Adipocyte (in vitro differentiated cells): Measurements from ENCODE around the gene SPACA5B.
"Not testable (repeated sequence)": the region's sequence is repeated elsewhere in the genome, so short reads cannot be mapped to it uniquely, and the experiment has no call there.

ENCODE experiments used
- DNase-seq: peaks from one replicate; pipeline ENCODE4 v3.0.0-alpha.2; 2015; ENCODE audit warnings: low read depth
- H3K27me3 ChIP-seq: replicated peaks from 2 replicates; pipeline ENCODE4 v1.7.0; 2013; ENCODE audit warnings: mild to moderate bottlenecking, low read length, moderate library complexity; ENCODE audit not compliant: control insufficient read depth, insufficient read depth
- H3K36me3 ChIP-seq: 2 replicates; pipeline ENCODE4 v1.7.0; 2013; ENCODE audit warnings: low read length, mild to moderate bottlenecking, moderate library complexity; ENCODE audit not compliant: control insufficient read depth, insufficient read depth, severe bottlenecking
- H3K4me1 ChIP-seq: 2 replicates; pipeline ENCODE4 v1.7.0; 2013; ENCODE audit warnings: mild to moderate bottlenecking, low read length, moderate library complexity; ENCODE audit not compliant: control insufficient read depth, insufficient read depth
- H3K4me3 ChIP-seq: 2 replicates; pipeline ENCODE4 v1.7.0; 2013; ENCODE audit warnings: mild to moderate bottlenecking, low read length, moderate library complexity
- H3K9ac ChIP-seq: 2 replicates; pipeline ENCODE4 v1.7.0; 2013; ENCODE audit warnings: mild to moderate bottlenecking, low read length, moderate library complexity
- H3K9me3 ChIP-seq: 2 replicates; pipeline ENCODE4 v1.7.0; 2013; ENCODE audit warnings: mild to moderate bottlenecking, low read length, moderate library complexity; ENCODE audit not compliant: control insufficient read depth

The SPACA5B gene

GRCh38 chrX:48141810-48142508 is 11.5 kb downstream of the SPACA5B start:
- not testable (repeated sequence) for H3K36me3 ChIP-seq, H3K27me3 ChIP-seq

GRCh38 chrX:48142697-48143096 is 12.3 kb downstream of the SPACA5B start:
- H3K27me3 ChIP-seq, H3K4me3 ChIP-seq, H3K9me3 ChIP-seq, DNase-seq, H3K4me1 ChIP-seq, H3K36me3 ChIP-seq, H3K9ac ChIP-seq: not testable (repeated sequence)

More at GRCh38 chrX:48141810-48142508, 11.5 kb downstream of the SPACA5B start:
- not testable (repeated sequence) for H3K9ac ChIP-seq, H3K9me3 ChIP-seq, H3K4me1 ChIP-seq, H3K4me3 ChIP-seq, DNase-seq

GRCh38 chrX:48153769-48154168 is 23.3 kb downstream of the SPACA5B start:
- no peaks in the 10 kb centered on the region for H3K36me3 ChIP-seq
- peaks cover 7% of the 10 kb centered on the region for H3K27me3 ChIP-seq
- no peaks in the 10 kb centered on the region for H3K9me3 ChIP-seq
- no peak for DNase-seq
- no peaks in the 10 kb centered on the region for H3K4me1 ChIP-seq
- no peak overlapping the region for H3K4me3 ChIP-seq
- H3K9ac ChIP-seq, result no peak overlapping the region

GRCh38 chrX:48154796-48155195 is 24.4 kb downstream of the SPACA5B start:
- H3K36me3 ChIP-seq, result no peaks in the 10 kb centered on the region
- H3K4me3 ChIP-seq, result no peak overlapping the region
- no peaks in the 10 kb centered on the region for H3K9me3 ChIP-seq
- DNase-seq, result no peak
- no peaks in the 10 kb centered on the region for H3K4me1 ChIP-seq
- no peak overlapping the region for H3K9ac ChIP-seq
- H3K27me3 ChIP-seq, result peaks cover 4% of the 10 kb centered on the region

GRCh38 chrX:48156014-48156413 is 25.6 kb downstream of the SPACA5B start:
- Histone ChIP-seq H3K9ac (no peak overlapping the region), H3K27me3 (peaks cover 6% of the 10 kb centered on the region), H3K36me3 (no peaks in the 10 kb centered on the region), H3K4me3 (no peak overlapping the region), H3K4me1 (no peaks in the 10 kb centered on the region), H3K9me3 (no peaks in the 10 kb centered on the region)
- no peak for DNase-seq

GRCh38 chrX:48165241-48165640 is 34.8 kb downstream of the SPACA5B start:
- H3K27me3 ChIP-seq, result peaks cover 12% of the 10 kb centered on the region
- H3K9me3 ChIP-seq, result no peaks in the 10 kb centered on the region
- no peak overlapping the region for H3K9ac ChIP-seq
- DNase-seq, result no peak
- H3K4me1 ChIP-seq, result no peaks in the 10 kb centered on the region
- H3K4me3 ChIP-seq, result no peak overlapping the region
- no peaks in the 10 kb centered on the region for H3K36me3 ChIP-seq

- not testable (repeated sequence) for H3K9ac ChIP-seq, H3K36me3 ChIP-seq, H3K27me3 ChIP-seq, DNase-seq, H3K4me1 ChIP-seq, H3K9me3 ChIP-seq, H3K4me3 ChIP-seq
Observed at GRCh38 chrX:48166322-48166721, 35.9 kb downstream of the SPACA5B start.

- no peaks in the 10 kb centered on the region for H3K9me3 ChIP-seq
- H3K36me3 ChIP-seq, result no peaks in the 10 kb centered on the region
- no peak overlapping the region for H3K9ac ChIP-seq
- peaks cover 4% of the 10 kb centered on the region for H3K27me3 ChIP-seq
- H3K4me1 ChIP-seq, result no peaks in the 10 kb centered on the region
- DNase-seq, result no peak
- no peak overlapping the region for H3K4me3 ChIP-seq
Observed at GRCh38 chrX:48179691-48180090, 49.3 kb downstream of the SPACA5B start.

- H3K36me3 ChIP-seq, result no peaks in the 10 kb centered on the region
Observed at GRCh38 chrX:48180811-48181210, 50.4 kb downstream of the SPACA5B start.

GRCh38 chrX:48181882-48182281 is 51.5 kb downstream of the SPACA5B start:
- not testable (repeated sequence) for DNase-seq, H3K4me3 ChIP-seq, H3K9me3 ChIP-seq, H3K27me3 ChIP-seq, H3K9ac ChIP-seq, H3K4me1 ChIP-seq, H3K36me3 ChIP-seq

More at GRCh38 chrX:48180811-48181210, 50.4 kb downstream of the SPACA5B start:
- H3K27me3 ChIP-seq, result peaks cover 4% of the 10 kb centered on the region
- no peak for DNase-seq
- no peaks in the 10 kb centered on the region for H3K4me1 ChIP-seq
- no peak overlapping the region for H3K4me3 ChIP-seq
- H3K9ac ChIP-seq, result no peak overlapping the region
- H3K9me3 ChIP-seq, result no peaks in the 10 kb centered on the region
